NCI-H1092 (cell line): ENCODE data around the gene CFHR5.
"Not testable (repeated sequence)": the region's sequence is repeated elsewhere in the genome, so short reads cannot be mapped to it uniquely, and the experiment has no call there.

Experiments
- DNase-seq: peaks from one replicate; lab custom pipeline; 2025; lab: John Stamatoyannopoulos, UW

CFHR5 gene

DNA sequence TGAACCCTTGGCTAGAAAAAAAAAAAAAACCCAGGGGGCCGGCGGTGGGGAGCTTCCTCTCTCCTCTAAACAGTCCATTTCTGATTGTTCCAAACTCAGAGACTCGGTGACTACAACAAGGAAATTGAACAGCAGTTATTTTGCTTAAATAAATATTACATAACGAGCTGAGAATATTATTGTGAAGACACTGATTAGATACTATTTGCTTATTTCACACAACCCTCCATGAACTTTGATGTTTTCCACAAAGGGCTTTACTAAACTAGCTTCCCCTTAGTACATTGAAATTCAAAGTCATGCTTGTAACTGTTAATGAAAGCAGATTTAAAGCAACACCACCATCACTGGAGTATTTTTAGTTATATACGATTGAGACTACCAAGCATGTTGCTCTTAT lies at the start of gene CFHR5:
Gene CFHR5, plus strand, starts transcription at position 279 of the 400 bp plus-strand sequence. Its CDS starts 109 bp downstream, at position 388.
- DNase-seq: no peak

DNA sequence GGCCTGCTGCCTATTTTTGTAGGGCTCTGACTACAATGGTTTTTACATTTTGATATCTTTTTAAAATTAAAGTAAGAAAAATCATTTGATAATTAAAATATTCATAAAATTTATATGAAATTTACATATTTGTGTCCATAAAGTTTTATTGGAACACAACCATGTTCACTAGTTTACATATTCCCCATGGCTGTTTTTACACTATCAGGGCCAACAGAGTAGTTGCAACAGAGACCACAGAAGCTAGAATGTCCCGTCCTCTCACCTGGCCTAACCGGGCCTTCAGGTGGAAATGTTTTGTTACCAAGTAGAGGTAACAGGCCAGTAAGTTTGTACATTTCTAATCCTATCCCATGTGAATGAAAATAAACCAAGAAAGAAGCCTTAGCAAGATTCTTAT lies 44.5 kb upstream of the CFHR5 start:
- not testable (repeated sequence) for DNase-seq

DNA sequence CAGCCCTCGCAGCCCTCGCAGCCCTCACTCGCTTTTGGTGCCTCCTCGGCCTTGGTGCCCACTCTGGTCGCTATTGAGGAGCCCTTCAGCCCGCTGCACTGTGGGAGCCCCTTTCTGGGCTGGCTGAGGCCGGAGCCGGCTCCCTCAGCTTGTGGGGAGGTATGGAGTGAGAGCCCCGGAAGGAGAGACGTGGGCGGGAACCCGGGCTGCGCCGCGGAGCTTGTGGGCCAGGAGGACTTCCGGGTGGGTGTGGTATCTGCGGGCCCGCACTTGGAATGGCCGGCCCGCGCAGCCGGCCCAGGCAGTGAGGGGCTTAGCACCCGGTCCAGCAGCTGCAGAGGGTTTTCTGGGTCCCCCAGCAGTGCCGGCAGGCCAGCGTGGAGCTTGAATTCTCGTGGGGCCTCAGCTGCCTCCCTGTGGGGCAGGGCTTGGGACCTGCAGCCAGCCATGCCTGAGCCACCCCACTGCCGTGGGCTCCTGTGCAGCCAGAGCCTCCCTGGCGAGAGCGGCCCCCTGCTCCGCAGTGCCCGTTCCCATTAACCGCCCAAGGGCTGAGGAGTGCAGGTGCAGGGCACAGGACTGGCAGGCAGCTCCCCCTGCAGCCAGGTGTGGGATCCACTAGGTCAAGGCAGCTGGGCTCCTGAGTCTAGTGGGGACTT lies 43.7 kb upstream of the CFHR5 start:
- no peak for DNase-seq

DNA sequence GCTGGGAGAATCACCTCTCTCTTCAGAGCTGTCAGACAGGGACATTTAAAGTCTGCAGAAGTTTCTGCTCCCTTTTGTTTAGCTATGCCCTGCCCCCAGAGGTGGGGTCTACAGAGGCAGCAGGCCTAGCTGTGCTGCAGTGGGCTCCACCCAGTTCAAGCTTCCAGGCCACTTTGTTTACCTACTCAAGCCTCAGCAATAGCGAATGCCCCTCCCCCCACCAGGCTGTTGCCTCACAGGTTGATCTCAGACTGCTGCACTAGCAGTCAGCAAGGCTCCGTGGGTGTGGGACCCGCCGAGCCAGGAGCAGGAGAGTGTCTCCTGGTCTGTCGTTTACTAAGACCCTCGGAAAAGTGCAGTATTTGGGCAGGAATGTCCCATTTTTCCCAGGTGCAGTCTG lies 35.9 kb upstream of the CFHR5 start:
- not testable (repeated sequence) for DNase-seq

DNA sequence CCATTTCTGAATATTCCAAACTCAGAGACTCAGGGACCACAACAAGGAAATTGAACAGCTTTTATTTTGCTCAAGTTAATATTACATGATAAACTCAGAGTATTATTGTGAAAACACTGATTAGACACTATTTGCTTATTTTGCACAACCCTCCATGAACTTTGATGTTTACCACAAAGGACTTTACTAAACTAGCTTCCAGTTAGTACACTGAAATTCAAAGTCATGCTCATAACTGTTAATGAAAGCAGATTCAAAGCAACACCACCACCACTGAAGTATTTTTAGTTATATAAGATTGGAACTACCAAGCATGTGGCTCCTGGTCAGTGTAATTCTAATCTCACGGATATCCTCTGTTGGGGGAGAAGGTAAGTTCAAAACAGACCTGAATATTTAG lies 33.8 kb upstream of the CFHR5 start, which contains the start of gene CFHR2:
Gene CFHR2, plus strand, starts transcription at position 171 of the 400 bp plus-strand sequence. Its CDS starts 143 bp downstream, at position 314.
- not testable (repeated sequence) for DNase-seq

DNA sequence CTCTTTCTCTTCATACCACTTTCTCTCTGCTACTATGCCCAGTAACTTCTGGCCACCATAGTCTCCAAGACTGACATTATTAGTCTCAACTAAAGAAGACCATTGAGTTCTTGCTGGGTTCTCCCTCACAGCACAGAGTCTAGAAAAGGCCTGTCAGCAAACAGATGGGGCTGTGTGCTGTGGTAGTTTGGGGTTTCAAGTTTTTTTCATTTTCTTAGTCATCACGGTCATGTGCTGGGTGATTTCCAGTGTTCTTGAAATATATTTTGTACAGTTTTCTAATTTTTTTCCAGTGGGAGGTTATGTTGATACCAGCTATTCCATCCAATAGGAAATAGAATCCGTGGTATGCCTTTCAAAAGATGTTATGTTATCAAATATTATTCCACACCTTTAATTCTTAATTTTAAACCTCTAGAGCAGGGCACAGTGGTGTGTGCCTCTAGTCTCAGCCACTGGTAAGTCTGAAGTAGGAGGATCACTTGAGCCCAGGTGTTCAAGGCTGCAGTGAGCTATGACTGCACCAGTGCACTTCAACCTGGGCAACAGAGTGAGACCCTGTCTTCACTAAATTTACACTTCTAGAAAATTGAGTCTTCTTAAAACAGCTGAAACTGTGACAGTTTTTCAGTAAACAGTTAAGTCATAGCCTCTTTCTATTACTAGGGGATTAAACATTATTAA lies 25.5 kb upstream of the CFHR5 start:
- no peak for DNase-seq

DNA sequence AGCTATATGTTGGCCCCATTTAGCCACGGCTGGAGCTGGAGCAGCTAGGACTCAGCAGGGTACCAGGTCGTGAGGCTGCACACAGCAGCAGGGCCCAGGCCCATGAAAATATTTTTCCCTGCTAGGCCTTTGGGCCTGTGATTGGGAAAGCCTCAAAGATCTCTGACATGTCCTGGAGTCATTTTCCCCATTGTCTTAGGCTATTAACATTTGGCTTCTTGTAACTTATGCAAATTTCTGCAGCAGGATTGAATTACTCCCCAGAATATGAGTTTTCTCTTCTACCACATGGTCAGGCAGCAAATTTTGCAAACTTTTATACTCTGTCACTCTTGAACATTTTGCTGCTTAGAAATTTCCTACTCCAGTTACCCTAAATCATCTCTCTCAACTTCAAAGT lies 22.6 kb upstream of the CFHR5 start:
- no peak for DNase-seq

DNA sequence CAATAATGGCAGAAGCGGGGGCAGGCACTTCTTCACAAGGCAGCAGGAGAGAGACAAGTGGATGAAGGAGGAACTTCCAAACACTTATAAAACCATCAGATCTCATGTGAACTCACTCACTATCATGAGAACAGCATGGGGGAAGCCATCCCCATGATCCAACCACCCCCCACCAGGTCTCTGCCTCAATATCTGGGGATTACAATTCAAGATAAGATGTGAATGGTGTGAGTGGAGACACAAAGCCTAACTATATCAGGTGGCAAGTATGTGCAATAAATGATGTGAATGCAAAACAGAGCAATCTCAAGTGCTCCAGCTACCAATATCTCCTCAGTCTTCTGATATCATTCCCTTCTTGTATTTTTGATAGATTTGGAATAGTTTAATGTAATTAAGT lies 21.4 kb upstream of the CFHR5 start:
- no peak for DNase-seq

DNA sequence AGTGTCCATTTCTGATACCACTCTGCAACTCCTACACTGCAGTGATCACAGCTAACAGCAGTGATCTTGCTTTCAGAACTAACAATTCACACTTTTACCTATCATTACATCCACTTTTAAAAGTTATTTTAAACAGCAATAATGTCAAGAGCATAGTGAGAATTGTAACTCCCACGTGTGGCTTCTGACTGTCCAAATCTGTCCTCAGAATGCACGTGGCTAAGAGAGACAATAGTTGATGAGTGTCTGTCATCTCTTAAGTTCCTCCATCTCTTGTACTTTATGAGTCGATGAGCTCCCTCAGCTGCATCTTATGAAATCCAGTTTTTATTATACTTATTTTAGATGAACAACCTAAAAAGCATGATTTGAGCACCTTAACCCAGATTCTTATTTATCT lies 16.5 kb upstream of the CFHR5 start:
- no peak for DNase-seq

DNA sequence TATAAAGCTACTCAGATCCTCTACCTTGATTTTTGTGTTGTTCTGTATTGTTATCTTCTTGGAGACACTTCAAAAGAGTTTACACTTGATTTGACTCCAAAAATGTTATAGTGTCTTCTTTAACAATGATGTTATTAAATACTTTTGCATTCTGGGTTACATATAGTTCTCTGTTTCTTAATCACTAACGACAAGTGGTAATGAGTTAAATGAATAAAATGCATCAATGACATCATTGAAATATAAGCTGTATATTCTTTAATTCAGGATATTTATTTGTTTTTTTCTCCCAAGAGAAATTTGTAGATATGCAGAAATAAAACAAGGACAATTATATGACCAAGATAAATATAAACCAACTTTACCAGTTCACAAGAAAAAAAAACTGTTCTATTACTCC lies 7.2 kb upstream of the CFHR5 start:
- DNase-seq: no peak

DNA sequence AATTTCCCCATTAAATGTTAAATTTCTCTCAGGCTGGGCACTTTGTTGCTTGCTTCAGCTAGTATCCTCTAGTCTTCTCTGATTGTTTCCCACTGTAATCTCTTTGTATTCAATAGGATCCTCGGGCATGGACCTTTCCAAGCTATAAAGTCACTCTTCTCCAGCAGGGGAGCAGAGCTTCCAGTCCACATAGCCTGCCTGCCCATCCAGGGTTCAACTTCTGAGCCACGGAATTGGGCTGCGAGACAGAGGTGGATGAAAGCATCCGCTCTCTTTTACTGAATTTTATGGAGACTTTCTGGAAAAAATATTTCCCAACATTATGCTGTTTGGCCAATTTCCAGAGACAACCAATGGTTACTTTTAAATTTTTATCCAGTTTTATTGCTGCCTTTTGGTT lies 1.1 kb upstream of the CFHR5 start:
- no peak for DNase-seq

DNA sequence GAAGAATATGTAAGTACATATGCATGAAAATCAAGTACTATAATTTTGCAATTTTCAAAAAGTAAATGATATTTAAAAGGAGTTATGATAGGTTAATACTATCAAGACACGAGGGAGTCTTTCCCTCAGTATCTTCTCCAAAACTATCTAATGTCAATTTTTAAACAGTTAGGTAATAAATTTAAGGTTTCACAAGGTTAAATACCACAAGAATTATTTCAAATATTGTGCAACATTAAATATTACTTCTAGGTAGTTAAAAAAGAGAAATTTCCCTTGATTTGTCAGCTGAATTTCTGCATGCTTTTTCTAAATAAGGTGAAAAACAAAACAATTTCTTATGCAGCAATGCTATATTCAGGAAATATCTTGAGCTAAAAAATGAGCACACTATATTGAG lies 3.5 kb downstream of the CFHR5 start:
- no peak for DNase-seq

DNA sequence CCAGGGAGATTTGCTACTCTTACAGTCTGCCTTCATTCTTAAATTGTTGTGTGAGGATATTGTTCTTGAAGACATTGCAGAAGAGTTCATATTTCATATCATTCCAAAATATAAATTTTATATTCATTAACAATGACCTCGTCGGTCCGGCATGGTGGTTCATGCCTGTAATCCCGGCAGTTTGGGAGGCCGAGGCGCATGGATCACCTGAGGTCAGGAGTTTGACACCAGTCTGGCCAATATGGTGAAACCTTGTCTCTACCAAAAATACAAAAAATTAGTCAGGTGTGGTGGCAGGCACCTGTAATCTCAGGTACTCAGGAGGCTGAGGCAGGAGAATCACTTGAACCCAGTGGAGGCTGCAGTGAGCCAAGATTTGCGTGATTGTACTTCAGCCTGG lies 4.9 kb downstream of the CFHR5 start:
- DNase-seq: not testable (repeated sequence)

DNA sequence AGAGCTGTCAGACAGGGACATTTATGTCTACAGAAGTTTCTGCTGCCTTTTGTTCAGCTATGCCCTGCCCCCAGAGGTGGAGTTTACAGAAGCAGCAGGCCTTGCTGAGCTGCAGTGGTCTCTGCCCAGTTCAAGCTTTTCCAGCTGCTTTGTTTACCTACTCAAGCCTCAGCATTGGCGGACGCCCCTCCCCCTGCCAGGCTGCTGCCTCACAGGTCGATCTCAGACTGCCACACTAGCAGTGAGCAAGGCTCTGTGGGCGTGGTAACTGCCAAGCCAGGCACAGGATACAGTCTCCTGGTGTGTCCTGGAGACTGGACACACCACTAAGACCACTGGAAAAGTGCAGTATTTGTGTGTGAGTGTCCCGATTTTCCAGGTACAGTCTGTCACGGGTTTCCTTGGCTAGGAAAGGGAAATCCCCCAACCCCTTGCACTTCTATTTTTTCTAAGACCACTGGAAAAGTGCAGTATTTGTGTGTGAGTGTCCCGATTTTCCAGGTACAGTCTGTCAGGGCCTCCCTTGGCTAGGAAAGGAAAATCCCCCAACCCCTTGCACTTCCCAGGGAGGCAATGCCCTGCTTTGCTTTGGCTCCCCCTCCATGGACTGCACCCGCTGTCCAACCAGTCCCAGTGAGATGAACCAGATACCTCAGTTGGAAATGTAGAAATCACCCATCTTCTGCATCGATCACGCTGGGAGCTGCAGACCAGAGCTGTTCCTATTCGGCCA lies 14.7 kb downstream of the CFHR5 start:
- peak; percentile 73 for DNase-seq

DNA sequence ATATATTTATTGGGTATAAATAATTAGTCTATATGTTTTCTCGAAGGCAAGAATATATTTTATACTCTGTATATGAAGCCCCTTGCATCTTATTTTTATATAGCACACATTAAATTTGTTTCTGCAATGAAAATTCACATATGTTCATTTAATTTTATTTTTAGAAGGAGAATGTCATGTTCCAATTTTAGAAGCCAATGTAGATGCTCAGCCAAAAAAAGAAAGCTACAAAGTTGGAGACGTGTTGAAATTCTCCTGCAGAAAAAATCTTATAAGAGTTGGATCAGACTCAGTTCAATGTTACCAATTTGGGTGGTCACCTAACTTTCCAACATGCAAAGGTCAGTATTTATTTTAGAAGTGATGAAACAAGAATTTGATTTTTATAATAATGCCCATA lies 16.6 kb downstream of the CFHR5 start:
- DNase-seq: no peak

DNA sequence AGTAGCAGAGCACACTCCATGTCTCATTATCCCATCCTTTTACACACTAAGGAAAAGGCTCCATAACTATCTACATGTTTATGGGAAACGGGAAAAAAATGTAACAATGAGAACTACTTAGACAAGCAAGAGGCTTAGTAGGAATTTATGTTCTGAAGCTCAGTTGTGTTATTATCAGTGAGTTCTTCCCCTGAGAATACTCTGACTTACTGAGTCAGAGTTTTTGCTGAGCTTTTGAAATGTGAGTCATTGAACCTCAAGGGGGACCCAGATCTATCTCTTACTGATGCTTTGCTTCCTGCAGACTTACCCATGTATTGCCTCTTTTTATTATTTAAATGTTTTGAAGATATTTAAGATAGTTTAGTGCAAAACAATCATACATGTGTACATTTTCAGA lies 20.1 kb downstream of the CFHR5 start:
- DNase-seq: no peak

DNA sequence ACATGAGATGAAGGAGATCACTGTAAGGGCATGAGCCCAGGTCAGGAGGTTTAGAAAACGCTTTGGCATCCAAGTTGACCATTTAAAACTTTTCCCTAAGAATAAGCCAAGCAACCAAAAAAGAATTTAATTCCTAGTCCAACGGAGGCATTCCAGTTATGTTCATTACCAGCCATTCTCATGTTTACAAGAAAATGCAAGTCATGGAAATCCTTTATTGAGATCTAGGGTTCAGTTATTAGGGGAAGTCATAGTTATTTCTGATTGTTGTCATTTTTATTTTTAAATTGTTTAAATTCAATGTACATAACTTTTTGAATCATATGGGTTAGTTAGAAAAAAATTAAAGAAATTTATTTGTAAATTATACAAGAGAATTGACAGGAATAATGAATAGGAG lies 24.5 kb downstream of the CFHR5 start:
- DNase-seq: no peak

DNA sequence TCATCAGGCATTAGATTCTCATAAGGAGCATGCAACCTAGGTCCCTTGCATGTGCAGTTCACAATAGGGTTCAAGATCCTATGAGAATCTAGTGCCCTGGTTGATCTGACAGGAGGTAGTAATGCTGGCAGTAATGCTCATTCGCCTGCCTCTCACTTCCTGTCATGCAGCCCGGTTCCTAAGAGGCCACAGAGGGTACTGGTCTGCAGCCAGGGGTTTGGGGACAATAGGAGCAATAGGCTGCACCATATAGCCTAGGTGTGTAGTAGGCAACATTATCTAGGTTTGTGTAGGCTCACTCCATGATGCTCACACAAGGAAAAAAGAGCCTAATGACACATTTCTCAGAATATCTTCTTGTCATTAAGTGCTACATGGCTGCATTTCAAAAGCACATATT lies 25.8 kb downstream of the CFHR5 start:
- DNase-seq: no peak

DNA sequence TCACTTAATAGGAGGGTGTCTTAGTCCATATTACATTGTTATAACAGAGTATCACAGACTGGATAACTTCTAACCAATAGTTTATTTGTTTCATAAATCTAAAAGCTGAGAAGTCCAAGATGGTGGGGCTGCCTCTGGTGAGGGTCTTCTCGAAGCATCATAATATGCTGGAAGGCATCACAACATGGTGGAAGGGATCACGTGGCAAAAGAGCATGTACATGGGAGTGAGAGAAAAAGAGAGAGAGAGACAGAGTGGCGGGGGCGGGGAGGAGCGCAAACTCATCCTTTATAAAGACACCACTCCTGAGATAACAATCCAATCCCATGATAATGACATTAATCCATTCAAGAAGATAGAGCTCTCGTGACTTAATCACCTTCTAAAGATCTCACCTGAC lies 31.5 kb downstream of the CFHR5 start:
- DNase-seq: no peak

DNA sequence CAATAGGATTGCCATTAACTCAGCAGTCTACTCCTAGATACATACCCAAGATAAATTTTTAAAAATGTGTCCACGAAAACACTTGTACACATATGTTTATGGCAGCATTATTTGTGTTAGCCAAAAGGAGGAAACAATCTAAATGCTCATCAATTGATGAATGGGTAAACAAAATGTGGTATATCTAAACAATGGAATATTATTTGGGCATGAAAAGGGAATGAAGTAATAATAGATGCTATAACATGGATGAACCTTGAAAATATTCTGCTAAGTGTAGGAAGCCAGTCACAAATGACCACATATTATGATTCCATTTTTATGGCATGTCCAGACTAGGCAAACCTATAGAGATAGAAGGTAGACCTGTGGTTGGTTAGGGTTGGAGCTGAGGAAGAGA lies 34.3 kb downstream of the CFHR5 start:
- no peak for DNase-seq

DNA sequence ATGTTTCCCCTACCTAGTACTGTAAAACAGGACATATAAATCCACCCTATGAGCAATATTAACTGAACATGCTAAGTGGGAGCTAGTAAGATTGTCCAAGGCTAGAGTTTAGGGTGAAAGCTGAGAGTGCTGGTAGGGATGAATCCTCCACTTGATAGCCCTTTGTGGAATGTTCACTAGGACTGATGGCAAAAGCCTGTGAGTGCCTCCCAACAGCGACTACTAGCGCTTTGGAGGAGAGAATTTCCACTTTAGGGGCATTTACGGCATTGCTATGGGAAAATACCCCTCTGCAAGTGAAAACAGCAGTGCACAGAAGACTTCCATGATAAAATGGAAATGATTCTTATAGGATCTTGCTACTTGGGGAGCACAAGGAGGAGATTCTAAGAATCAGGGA lies 35.9 kb downstream of the CFHR5 start:
- DNase-seq: no peak

DNA sequence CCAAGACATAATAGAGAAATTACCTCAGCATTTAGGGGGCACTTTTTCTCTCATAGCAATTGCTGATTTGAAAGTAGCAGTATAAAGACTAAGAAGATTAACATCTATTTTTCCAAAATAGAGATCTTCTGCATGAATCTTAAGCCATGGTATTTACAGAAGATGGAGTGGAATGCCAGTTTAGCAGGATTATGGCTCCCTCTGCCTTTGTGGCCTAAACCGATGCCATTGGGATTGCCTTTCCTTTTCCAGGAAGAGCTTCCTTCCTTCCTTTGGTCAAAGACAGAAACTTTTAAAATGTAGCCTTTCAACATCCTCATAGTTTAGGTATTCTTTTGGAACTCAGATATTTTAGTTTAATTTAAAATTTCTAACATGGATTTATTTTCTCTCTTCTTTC lies 39.4 kb downstream of the CFHR5 start:
- DNase-seq: no peak

DNA sequence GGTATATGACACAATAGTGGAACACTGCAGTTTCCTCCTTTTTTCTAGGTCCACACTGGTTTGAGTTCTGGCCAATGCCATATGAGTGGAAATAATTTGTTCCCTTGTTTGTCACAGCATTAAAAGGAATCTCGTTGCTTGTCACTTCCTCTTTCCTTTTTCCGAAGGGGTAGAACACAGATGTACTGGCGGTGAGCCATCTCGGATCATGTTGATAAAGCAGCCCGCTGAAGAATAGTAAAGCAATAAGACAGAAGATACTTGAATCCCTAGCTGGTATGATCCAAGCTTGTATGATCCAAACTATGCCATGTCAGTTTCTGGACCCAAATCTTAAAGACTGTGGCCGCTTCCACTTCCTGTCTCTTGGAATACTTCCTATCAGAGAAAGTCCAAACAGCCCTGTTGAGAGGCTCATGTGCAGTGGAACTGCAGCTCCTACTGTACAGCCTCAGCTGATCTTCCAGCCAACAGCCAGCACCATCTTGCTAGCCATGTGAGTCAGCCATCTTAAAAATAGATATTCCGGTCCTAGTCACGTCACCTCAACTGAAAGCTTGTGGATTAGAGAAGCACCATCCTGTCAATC lies 40.3 kb downstream of the CFHR5 start:
- DNase-seq: no peak
